ENCODE measurements around the gene NR3C2. TPM values are rescaled to one million over a fixed set of nuclear protein-coding genes. Genes with fewer than 3 reads are reported as not detected.

The NR3C2 gene
- total RNA-seq, 1 experiment from 2014 or later: 14.2 TPM

DNA sequence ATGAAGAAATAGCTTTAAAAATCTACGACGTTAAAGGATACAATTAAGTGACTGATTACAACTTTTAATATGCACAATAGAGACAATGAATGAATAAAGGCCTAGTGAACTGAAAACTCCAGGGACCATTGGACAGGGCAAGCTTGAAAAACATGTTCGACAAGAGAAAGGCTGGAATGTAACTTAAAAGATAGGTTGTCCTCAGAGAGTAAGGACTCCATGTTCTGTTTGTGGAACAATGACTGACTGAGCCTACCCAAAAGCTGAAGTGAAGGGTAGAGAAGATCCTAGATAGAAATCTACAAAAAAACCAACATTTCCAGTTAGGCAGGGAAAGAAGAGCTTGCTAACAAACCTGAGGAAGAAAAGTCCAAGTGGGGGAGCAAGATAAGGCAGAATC lies 173.4 kb downstream of the NR3C2 start:
- Mint-ChIP-seq H3K4me1 (ENCODE audit: low read depth, unreplicated experiment) (peaks cover 17% of the 10 kb centered on the region), H3K4me3 (ENCODE audit: low read depth, unreplicated experiment) (no peak overlapping the region), H3K27ac (ENCODE audit: unreplicated experiment) (no peak overlapping the region), H3K36me3 (ENCODE audit: insufficient read depth, unreplicated experiment) (no peaks in the 10 kb centered on the region), H3K9me3 (ENCODE audit: low read depth, unreplicated experiment) (no peaks in the 10 kb centered on the region), H3K27me3 (ENCODE audit: unreplicated experiment) (no peaks in the 10 kb centered on the region)
- TF ChIP-seq, protein P1, sequence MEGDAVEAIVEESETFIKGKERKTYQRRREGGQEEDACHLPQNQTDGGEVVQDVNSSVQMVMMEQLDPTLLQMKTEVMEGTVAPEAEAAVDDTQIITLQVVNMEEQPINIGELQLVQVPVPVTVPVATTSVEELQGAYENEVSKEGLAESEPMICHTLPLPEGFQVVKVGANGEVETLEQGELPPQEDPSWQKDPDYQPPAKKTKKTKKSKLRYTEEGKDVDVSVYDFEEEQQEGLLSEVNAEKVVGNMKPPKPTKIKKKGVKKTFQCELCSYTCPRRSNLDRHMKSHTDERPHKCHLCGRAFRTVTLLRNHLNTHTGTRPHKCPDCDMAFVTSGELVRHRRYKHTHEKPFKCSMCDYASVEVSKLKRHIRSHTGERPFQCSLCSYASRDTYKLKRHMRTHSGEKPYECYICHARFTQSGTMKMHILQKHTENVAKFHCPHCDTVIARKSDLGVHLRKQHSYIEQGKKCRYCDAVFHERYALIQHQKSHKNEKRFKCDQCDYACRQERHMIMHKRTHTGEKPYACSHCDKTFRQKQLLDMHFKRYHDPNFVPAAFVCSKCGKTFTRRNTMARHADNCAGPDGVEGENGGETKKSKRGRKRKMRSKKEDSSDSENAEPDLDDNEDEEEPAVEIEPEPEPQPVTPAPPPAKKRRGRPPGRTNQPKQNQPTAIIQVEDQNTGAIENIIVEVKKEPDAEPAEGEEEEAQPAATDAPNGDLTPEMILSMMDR (IDR thresholded peaks at IDR 0.05; ENCODE audit: unreplicated experiment): no peak
- CTCF ChIA-PET: interaction anchor here (1.1 kb wide), 1 partner anchor 9 kb away, joined by 3 read pairs; no protein-coding TSS in a partner anchor
- BruUV-seq (replicated peaks): no TSS peak
- intact Hi-C loops (cut with micrococcal nuclease; ENCODE audit: unreplicated experiment): no loop called here
- no peak for DNase-seq

DNA sequence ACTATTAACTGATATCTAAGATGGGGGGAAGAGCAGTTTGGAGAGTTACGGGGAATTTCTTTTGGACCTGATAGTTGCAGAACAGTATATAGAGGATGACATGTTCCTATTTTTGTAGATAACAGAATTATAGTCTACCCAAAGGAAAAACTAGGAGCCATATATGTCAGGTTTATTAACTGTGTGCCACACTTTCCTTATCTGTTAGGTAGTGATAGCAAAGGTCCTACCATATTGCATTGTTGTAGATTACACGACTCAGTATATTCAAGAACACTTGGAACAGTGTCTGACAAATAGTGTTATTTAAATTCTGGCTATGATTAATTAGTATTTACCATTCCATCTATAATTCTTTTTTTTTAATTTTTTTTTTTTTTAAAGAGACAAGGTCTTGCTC lies 175.3 kb downstream of the NR3C2 start:
- Mint-ChIP-seq H3K27ac (ENCODE audit: unreplicated experiment) (no peak overlapping the region), H3K36me3 (ENCODE audit: insufficient read depth, unreplicated experiment) (no peaks in the 10 kb centered on the region), H3K9me3 (ENCODE audit: low read depth, unreplicated experiment) (no peaks in the 10 kb centered on the region), H3K4me3 (ENCODE audit: low read depth, unreplicated experiment) (no peak overlapping the region), H3K4me1 (ENCODE audit: low read depth, unreplicated experiment) (peaks cover 9% of the 10 kb centered on the region), H3K27me3 (ENCODE audit: unreplicated experiment) (no peaks in the 10 kb centered on the region)
- intact Hi-C loops (cut with micrococcal nuclease; ENCODE audit: unreplicated experiment): no loop called here
- CTCF ChIA-PET: interaction anchor here (1.0 kb wide), 1 partner anchor 10 kb away, joined by 3 read pairs; no protein-coding TSS in a partner anchor
- no peak for DNase-seq
- BruUV-seq (replicated peaks): no TSS peak
- TF ChIP-seq, protein P1 (IDR thresholded peaks at IDR 0.05; ENCODE audit: unreplicated experiment): no peak

DNA sequence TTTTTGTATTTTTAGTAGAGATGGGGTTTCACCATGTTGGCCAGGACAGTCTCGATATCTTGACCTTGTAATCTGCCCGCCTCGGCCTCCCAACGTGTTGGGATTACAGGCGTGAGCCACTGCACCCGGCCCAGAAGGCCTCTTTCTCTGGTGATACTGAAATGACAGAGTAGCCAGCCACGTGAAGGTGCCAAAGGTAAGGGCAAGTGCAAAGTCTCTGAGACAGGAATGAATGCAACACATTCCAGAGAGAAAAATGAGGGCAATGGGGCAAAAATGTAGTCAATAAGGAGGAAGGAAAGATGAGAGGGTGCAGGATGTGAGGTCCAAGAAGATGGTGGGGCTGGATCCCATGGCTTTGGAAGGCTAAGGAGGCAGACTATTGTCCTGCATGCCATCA lies 176.0 kb downstream of the NR3C2 start:
- H3K36me3 Mint-ChIP-seq (ENCODE audit: insufficient read depth, unreplicated experiment): no peaks in the 10 kb centered on the region
- H3K9me3 Mint-ChIP-seq (ENCODE audit: low read depth, unreplicated experiment): no peaks in the 10 kb centered on the region
- no TSS peak for BruUV-seq (replicated peaks)
- intact Hi-C loops (cut with micrococcal nuclease; ENCODE audit: unreplicated experiment): no loop called here
- CTCF ChIA-PET: interaction anchor here (0.7 kb wide), 1 partner anchor 352 kb away, joined by 4 read pairs; no protein-coding TSS in a partner anchor
- H3K27me3 Mint-ChIP-seq (ENCODE audit: unreplicated experiment): no peaks in the 10 kb centered on the region
- DNase-seq: no peak
- no peak overlapping the region for H3K4me3 Mint-ChIP-seq (ENCODE audit: low read depth, unreplicated experiment)
- TF ChIP-seq, protein P1 (IDR thresholded peaks at IDR 0.05; ENCODE audit: unreplicated experiment): no peak
- H3K4me1 Mint-ChIP-seq (ENCODE audit: low read depth, unreplicated experiment): peaks cover 9% of the 10 kb centered on the region
- H3K27ac Mint-ChIP-seq (ENCODE audit: unreplicated experiment): no peak overlapping the region

DNA sequence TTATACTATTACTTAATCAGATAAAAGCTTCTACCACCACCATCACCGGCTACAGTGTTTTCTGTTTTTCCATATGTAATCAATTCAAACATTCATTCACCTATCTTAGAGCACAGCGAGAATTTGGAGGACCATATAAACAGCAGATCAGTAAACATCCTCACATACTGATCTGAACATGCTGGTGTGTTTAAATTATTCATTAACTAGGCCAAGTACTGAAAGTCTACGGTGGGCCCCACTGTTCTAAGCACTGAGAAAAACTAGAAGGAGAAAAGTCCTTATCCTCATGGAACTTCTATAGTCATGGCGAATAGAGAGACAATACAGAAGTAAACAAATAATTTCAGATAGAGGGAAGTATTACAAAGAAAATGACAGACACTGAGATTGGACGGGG lies 176.6 kb downstream of the NR3C2 start:
- TF ChIP-seq, protein P1 (IDR thresholded peaks at IDR 0.05; ENCODE audit: unreplicated experiment): no peak
- DNase-seq: no peak
- Mint-ChIP-seq H3K4me1 (ENCODE audit: low read depth, unreplicated experiment) (peaks cover 9% of the 10 kb centered on the region), H3K27me3 (ENCODE audit: unreplicated experiment) (no peaks in the 10 kb centered on the region), H3K27ac (ENCODE audit: unreplicated experiment) (no peak overlapping the region), H3K9me3 (ENCODE audit: low read depth, unreplicated experiment) (no peaks in the 10 kb centered on the region), H3K4me3 (ENCODE audit: low read depth, unreplicated experiment) (no peak overlapping the region), H3K36me3 (ENCODE audit: insufficient read depth, unreplicated experiment) (no peaks in the 10 kb centered on the region)
- BruUV-seq (replicated peaks): no TSS peak
- intact Hi-C loops (cut with micrococcal nuclease; ENCODE audit: unreplicated experiment): no loop called here
- CTCF ChIA-PET: interaction anchor here (0.7 kb wide), 1 partner anchor 352 kb away, joined by 4 read pairs; no protein-coding TSS in a partner anchor
